Esophagus squamous epithelium (tissue), 5 donors: ENCODE measurements around the gene YKT6. TPM values are rescaled to one million over a fixed set of nuclear protein-coding genes. Genes with fewer than 3 reads are reported as not detected.

Experiments
- DNase-seq: peaks from one replicate; lab custom pipeline; 2025; lab: John Stamatoyannopoulos, UW
- H3K27ac ChIP-seq, 4 donors: fragments of 200-600 bp; sonication (generic); one replicate each; pipeline ENCODE4 v1.5.1; 2016 to 2019; ENCODE audit warnings: mild to moderate bottlenecking in 1 of 4
- H3K27me3 ChIP-seq, 4 donors: fragments of 200-600 bp; sonication (generic); 1 replicate in 3 of 4; 2 replicates in 1 of 4; pipeline versions ENCODE4 v1.5.1 to v1.6.0; 2017 to 2021; ENCODE audit warnings: antibody characterized with exemption in 1 of 4
- H3K36me3 ChIP-seq, 3 donors: fragments of 200-600 bp; sonication (generic); one replicate each; pipeline ENCODE4 v1.5.1; 2016 to 2019
- H3K4me1 ChIP-seq, 3 donors: fragments of 200-600 bp; sonication (generic); one replicate each; pipeline ENCODE4 v1.5.1; 2017 to 2019
- H3K4me3 ChIP-seq, 4 donors: fragments of 200-600 bp; sonication (generic); 1 replicate in 3 of 4; 2 replicates in 1 of 4; pipeline ENCODE4 v1.5.1; 2016 to 2019; ENCODE audit warnings: mild to moderate bottlenecking in 2 of 4, moderate library complexity in 1 of 4
- H3K9me3 ChIP-seq, 3 donors: fragments of 200-600 bp; sonication (generic); one replicate each; pipeline ENCODE4 v1.5.1; 2016 to 2019
- CTCF ChIP-seq, 6 experiments: fragments of 450-650 bp in 4 of 6; fragments of 200-600 bp in 2 of 6; sonication (generic) in 2 of 6; IDR thresholded peaks; one replicate each; pipeline ENCODE4 v1.5.1; 2016 to 2019; ENCODE audit warnings: antibody characterized with exemption in 6 of 6, mild to moderate bottlenecking in 4 of 6, moderate library complexity in 4 of 6
- POLR2A ChIP-seq, 4 donors: fragments of 450-650 bp; IDR thresholded peaks; one replicate each; pipeline ENCODE4 v1.6.1; 2017; ENCODE audit warnings: antibody characterized with exemption in 4 of 4, mild to moderate bottlenecking in 4 of 4, moderate library complexity in 3 of 4
- WGBS, 2 donors: methylation state at CpG; one replicate each; pipeline ENCODE4 v1.1.5; 2018; 5-methylcytosine and 5-hydroxymethylcytosine counted together
- intact Hi-C: fragments of 100-400 bp; cut with DNase I; formaldehyde crosslinking; loops from one replicate; pipeline ENCODE4 v1.15.0; 2022
- total RNA-seq, 4 donors: library from RNA; depleted of rRNA; stranded (reverse); fragments of >200 nt; gene quantifications; one replicate each; pipeline ENCODE4 v1.1.0, GENCODE V29; 2016
- donor health status: DM: yes; HTN: yes; CAD: no.

The YKT6 gene
- total RNA-seq, 4 donors from 2014 or later: 56.3 to 91.8 (median 65.1) TPM

GRCh38 chr7:44154703-44155102, 46.1 kb upstream of the YKT6 start:
- TF ChIP-seq POLR2A (IDR thresholded peaks at IDR 0.05) (no peak), CTCF (IDR thresholded peaks at IDR 0.05) (no peak)
- no peaks in the 10 kb centered on the region for H3K27me3 ChIP-seq
- DNase-seq: no peak
- no peak overlapping the region for H3K27ac ChIP-seq
- no peaks in the 10 kb centered on the region for H3K36me3 ChIP-seq
- peaks cover 0 to 12% (median 0%) of the 10 kb centered on the region in 3 donors for H3K4me1 ChIP-seq
- no peaks in the 10 kb centered on the region for H3K9me3 ChIP-seq
- intact Hi-C loops: no loop called here
- WGBS, 2 donors: 63 to 68% methylated on average over 3 of the region's 3 CpGs
- no peak overlapping the region for H3K4me3 ChIP-seq

GRCh38 chr7:44155191-44156185, 45.3 kb upstream of the YKT6 start:
- intact Hi-C loops: no loop called here
- Histone ChIP-seq H3K27ac (no peak overlapping the region), H3K4me3 (no peak overlapping the region), H3K27me3 (no peaks in the 10 kb centered on the region), H3K36me3 (no peaks in the 10 kb centered on the region), H3K9me3 (no peaks in the 10 kb centered on the region), H3K4me1 (peaks cover 0 to 6% (median 0%) of the 10 kb centered on the region in 3 donors)
- no peak for DNase-seq
- TF ChIP-seq POLR2A (IDR thresholded peaks at IDR 0.05): no peak
- no peak for TF ChIP-seq CTCF (IDR thresholded peaks at IDR 0.05)
- 70 to 88% methylated on average over 3 to 7 of the region's 8 CpGs for WGBS, 2 donors

GRCh38 chr7:44156453-44157010, 44.2 kb upstream of the YKT6 start:
- no peaks in the 10 kb centered on the region for H3K9me3 ChIP-seq
- DNase-seq: no peak
- no peak overlapping the region for H3K27ac ChIP-seq
- intact Hi-C loops: no loop called here
- H3K4me1 ChIP-seq: no peaks in the 10 kb centered on the region
- 78% methylated on average over 4 of the region's 4 CpGs; no CpG with 5 or more reads in 1 of the 2 donors for WGBS, 2 donors
- H3K36me3 ChIP-seq: no peaks in the 10 kb centered on the region
- no peak overlapping the region for H3K4me3 ChIP-seq
- no peaks in the 10 kb centered on the region for H3K27me3 ChIP-seq
- TF ChIP-seq POLR2A (IDR thresholded peaks at IDR 0.05): no peak
- TF ChIP-seq CTCF (IDR thresholded peaks at IDR 0.05): no peak

GRCh38 chr7:44157116-44158080, 43.4 kb upstream of the YKT6 start:
- WGBS, 2 donors: 68 to 91% methylated on average over 8 to 10 of the region's 15 CpGs

More at GRCh38 chr7:44157116-44158080, 43.4 kb upstream of the YKT6 start:
- Histone ChIP-seq H3K27me3 (no peaks in the 10 kb centered on the region), H3K9me3 (no peaks in the 10 kb centered on the region), H3K4me3 (no peak overlapping the region), H3K27ac (no peak overlapping the region), H3K4me1 (no peaks in the 10 kb centered on the region), H3K36me3 (no peaks in the 10 kb centered on the region)
- intact Hi-C loops: no loop called here
- DNase-seq: no peak
- no peak for TF ChIP-seq POLR2A (IDR thresholded peaks at IDR 0.05)
- TF ChIP-seq CTCF (IDR thresholded peaks at IDR 0.05): no peak
